GM10266 (cell line): ENCODE data around the gene SELENOO.
A peak's percentile ranks its signal among the peaks of the same experiment; 100 is the strongest.
"Not testable (repeated sequence)": the region's sequence is repeated elsewhere in the genome, so short reads cannot be mapped to it uniquely, and the experiment has no call there.

ENCODE experiments used
- DNase-seq: peaks from one replicate; pipeline ENCODE4 v3.0.0; 2012; ENCODE audit errors: extremely low spot score
- TF ChIP-seq, protein P1 (sequence below): IDR thresholded peaks from 2 replicates; pipeline ENCODE4 v1.5.1; 2012; ENCODE audit warnings: mild to moderate bottlenecking, low read depth; ENCODE audit not compliant: control insufficient read depth, insufficient read depth; ENCODE audit errors: missing control alignments

SELENOO gene

DNA sequence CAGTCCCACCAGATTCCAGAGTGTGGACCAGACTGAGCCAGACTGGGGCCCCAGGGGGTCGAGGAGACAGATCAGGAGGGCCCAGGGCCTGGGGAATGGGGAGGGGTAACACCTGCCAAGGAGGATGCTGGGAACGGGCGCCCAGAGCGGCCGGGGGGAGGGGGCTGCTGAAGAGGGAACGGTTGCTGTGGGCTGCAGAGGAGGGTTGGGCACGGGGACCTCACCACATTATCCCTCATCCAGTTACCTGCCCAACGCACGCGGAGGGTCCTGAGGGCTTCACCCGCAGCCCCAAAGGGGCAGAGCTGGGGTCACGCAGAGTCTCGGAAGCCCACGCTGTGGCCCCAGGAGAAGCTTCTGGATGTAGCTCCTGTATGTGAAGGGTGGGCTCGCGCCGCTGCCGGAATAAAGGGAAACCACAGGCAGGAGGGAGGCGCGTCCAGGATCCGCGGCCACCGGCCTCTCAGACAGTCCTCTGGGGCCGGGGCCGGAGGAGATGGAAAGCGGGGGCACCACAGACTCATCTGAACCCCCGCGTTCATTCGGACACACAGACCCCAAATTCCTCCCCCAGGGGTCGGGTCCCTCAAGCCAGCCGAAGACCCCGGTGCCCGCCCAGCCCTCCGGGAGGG is 866 bp upstream of the SELENOO start:
- no peak for DNase-seq
- TF ChIP-seq, protein P1, sequence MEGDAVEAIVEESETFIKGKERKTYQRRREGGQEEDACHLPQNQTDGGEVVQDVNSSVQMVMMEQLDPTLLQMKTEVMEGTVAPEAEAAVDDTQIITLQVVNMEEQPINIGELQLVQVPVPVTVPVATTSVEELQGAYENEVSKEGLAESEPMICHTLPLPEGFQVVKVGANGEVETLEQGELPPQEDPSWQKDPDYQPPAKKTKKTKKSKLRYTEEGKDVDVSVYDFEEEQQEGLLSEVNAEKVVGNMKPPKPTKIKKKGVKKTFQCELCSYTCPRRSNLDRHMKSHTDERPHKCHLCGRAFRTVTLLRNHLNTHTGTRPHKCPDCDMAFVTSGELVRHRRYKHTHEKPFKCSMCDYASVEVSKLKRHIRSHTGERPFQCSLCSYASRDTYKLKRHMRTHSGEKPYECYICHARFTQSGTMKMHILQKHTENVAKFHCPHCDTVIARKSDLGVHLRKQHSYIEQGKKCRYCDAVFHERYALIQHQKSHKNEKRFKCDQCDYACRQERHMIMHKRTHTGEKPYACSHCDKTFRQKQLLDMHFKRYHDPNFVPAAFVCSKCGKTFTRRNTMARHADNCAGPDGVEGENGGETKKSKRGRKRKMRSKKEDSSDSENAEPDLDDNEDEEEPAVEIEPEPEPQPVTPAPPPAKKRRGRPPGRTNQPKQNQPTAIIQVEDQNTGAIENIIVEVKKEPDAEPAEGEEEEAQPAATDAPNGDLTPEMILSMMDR, result no peak

DNA sequence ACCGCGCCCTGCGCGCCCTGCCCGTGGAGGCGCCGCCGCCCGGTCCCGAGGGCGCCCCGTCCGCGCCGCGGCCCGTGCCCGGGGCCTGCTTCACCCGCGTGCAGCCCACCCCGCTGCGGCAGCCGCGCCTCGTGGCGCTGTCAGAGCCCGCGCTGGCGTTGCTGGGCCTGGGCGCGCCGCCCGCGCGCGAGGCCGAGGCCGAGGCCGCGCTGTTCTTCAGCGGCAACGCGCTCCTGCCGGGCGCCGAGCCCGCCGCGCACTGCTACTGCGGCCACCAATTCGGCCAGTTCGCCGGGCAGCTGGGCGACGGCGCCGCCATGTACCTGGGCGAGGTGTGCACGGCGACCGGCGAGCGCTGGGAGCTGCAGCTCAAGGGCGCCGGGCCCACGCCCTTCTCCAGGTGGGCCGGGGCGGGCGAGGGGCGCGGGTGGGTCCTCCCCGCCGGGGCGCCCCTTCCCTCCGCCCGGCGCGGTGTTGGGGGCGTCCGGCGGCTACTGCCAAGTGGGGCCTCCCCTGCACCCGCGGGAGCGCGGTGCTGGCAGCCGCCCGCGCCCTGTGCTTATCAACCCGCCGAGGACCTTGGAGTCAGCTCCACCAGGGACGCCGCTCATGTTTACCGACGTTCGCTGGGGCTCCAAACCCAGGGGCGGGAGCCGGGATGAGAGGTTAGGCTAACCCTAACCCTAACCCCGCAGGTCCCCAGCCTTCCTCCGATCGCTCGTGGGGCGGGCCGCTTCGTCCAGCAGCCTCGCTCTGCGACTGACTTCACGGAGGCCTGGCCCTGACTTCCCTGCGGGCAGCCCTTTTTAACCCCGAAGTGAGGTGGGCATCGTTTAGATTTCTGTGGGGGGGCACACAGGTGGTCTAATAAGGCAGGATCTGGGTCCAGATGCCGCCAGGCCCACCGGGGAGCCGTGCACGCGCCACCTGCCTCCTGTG is 649 bp downstream of the SELENOO start:
- TF ChIP-seq, protein P1, result no peak
- DNase-seq, result peak; percentile 66

DNA sequence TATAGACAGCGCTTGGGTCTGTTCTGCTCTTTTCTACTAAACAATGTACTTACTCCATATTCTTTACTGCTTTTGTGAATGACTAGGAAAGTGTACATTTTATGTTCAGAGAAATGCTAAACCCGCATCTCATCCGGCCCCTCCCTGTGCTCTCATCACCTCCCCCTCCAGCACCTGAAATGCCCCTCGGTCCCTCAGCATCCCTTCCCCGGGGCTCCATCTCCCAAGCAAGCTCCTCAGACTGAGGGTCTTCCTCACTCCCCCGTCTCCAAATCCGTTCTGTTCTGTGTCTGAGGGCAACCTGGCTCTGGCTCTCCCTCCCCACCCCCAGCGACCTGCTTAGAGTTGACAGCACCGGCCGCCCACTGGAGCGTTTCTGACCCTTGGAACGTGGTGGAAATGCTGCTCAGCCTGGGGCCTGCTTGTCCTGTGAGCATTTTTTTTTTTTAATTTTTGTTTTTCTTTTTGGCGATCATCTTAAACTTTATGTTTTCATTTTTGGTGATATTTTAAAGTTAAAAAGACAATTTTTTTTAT is 1.4 kb downstream of the SELENOO start:
- TF ChIP-seq, protein P1, result no peak
- DNase-seq, result no peak

DNA sequence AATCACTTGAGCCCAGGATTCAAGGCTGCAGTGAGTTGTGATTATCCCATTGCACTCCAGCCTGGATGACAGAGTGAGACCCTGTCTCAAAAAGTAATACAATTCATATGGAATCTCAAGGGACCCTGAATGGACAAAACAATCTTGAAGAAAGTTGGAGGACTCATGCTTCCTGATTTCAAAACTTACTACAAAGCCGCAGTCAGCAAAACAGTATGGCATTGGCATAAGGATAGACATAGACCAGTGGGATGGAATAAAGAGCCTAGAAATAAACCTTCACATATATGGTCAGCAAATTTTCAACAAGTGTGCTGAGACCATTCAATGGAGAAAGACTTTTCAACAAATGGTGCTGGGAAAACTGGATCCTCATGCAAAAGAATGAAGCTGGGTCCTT is 2.5 kb downstream of the SELENOO start:
- TF ChIP-seq, protein P1, result no peak
- DNase-seq, result no peak

DNA sequence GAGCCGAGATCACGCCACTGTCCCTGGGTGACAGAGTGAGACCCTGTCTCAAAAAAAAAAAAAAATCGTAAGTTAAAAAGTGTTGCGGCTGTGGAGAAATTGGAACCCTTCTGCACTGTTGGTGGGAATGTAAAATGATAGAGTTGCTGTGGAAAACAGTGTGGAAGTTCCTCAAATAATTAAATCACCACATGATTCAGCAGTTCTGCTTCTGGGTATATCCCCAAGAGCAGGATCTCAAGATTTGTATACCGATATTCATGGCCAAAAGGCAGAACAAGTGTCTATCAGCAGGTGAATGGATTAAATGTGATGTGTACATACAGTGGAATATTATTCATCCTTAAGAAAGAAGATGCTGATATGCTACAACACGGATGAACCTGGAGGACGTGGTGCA is 3.8 kb downstream of the SELENOO start:
- TF ChIP-seq, protein P1, result no peak
- DNase-seq, result no peak

DNA sequence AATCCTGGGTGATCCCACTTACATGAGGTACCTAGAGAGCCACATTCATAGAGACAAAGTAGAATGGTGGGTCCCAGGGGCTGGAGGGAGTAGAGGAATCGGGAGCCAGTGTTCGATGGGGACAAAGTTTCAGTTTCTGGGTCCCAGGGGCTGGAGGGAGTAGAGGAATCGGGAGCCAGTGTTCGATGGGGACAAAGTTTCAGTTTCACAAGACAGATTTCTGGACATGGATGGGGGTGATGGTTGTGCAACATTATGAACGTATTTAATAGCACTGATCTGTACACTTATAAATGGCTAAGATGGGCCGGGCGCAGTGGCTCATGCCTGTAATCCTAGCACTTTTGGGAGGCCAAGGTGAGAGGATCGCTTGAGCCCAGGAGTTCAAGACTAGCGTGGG is 4.2 kb downstream of the SELENOO start:
- DNase-seq, result not testable (repeated sequence)

DNA sequence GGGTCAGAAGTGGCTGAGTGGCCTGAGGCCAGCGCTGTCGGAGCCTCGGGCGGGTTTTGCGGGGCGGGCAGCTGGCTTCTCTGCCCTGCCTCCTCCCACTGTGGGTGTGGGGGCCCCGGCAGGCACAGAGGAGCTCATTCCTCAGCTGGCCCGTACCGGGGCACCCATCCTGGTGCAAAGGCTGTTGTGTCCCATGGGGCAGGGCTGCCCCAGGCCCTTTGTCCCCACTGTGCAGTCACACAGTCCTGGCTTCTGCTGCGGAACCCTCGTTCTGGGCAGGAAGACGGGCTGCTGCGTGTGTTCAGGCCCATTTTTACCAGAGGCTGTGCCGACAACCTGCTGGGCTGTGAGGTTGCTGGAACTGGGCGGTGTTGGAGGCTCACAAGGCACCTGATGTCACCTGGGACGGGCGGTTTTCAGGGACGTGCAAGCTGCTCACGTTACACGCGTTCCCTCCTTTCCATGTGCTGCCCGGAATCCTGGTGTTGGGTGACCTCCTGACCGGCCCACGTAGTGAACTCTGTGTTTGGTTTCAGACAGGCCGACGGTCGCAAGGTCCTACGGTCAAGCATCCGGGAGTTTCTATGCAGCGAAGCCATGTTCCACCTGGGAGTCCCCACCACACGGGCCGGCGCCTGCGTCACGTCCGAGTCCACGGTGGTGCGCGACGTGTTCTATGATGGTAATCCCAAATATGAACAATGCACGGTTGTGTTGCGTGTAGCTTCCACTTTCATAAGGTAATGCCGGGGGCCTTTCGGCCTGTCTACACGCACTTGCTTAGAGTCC is 5.2 kb downstream of the SELENOO start:
- DNase-seq, result no peak
- TF ChIP-seq, protein P1, result no peak
